Measurements from ENCODE around the gene AKT1S1.

DNA sequence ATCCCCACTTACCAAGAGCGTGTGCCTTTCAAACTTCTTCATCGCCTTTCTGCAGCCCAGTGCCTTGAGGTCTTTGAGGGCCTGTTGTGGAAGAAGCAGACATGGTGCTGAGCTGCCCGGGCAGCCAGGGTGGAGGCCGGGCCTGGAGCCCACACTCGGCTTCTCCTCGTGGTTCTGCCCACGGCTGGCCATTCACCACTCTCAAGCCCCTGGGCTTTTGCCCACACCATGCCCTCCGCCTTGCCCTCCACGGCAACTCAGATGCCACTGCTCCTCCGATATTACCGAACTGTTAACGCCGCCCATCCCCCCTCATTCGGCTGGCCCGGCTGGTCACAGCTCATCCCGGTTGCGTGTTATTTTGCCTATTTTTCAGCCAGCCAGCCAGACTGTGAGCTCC is 14.2 kb upstream of the AKT1S1 start:
- TF ChIP-seq ZNF274 (IDR thresholded peaks at IDR 0.05; ENCODE audit: low read depth, low read length): no peak
- TF ChIP-seq YY1 (IDR thresholded peaks at IDR 0.05; ENCODE audit: insufficient read depth, insufficient read length): no peak
